ENCODE results near the gene CDK6.

Gene CDK6

GRCh38 chr7:92626281-92626809 is 210.0 kb downstream of the CDK6 start:
- Histone ChIP-seq H3K9me3 (ENCODE audit: control insufficient read depth, insufficient read depth, low read length) (no peaks in the 10 kb centered on the region), H3K27ac (ENCODE audit: low read length) (no peak overlapping the region), H3K4me3 (ENCODE audit: low read length) (no peak overlapping the region), H3K4me1 (ENCODE audit: control insufficient read depth, insufficient read depth, low read length) (no peaks in the 10 kb centered on the region), H3K27me3 (ENCODE audit: control insufficient read depth, insufficient read depth, low read length) (no peaks in the 10 kb centered on the region), H3K36me3 (ENCODE audit: control insufficient read depth, insufficient read depth, low read length) (no peaks in the 10 kb centered on the region)
- WGBS (ENCODE audit: insufficient coverage, insufficient read length): no CpG with 5 or more reads among the region's 4 CpGs
- DNase-seq (ENCODE audit: low read depth, low spot score): no peak

GRCh38 chr7:92625617-92626016 is 210.8 kb downstream of the CDK6 start:
- H3K9me3 ChIP-seq (ENCODE audit: control insufficient read depth, insufficient read depth, low read length): no peaks in the 10 kb centered on the region
- no peaks in the 10 kb centered on the region for H3K27me3 ChIP-seq (ENCODE audit: control insufficient read depth, insufficient read depth, low read length)
- no peak for DNase-seq (ENCODE audit: low read depth, low spot score)
- no peak overlapping the region for H3K4me3 ChIP-seq (ENCODE audit: low read length)
- no peak overlapping the region for H3K27ac ChIP-seq (ENCODE audit: low read length)
- H3K36me3 ChIP-seq (ENCODE audit: control insufficient read depth, insufficient read depth, low read length): no peaks in the 10 kb centered on the region
- H3K4me1 ChIP-seq (ENCODE audit: control insufficient read depth, insufficient read depth, low read length): 0 out of 2 replicates have a peak, but pooled peaks cover 2% of the 10 kb centered on the region

GRCh38 chr7:92624298-92624996 is 211.9 kb downstream of the CDK6 start:
- whole genome bisulfite sequencing (ENCODE audit: insufficient coverage, insufficient read length): no CpG with 5 or more reads among the region's 2 CpGs

GRCh38 chr7:92623544-92623943 is 212.8 kb downstream of the CDK6 start:
- no peak overlapping the region for H3K27ac ChIP-seq (ENCODE audit: low read length)
- DNase-seq (ENCODE audit: low read depth, low spot score): no peak
- H3K27me3 ChIP-seq (ENCODE audit: control insufficient read depth, insufficient read depth, low read length): no peaks in the 10 kb centered on the region
- H3K4me3 ChIP-seq (ENCODE audit: low read length): no peak overlapping the region
- H3K4me1 ChIP-seq (ENCODE audit: control insufficient read depth, insufficient read depth, low read length): 0 out of 2 replicates have a peak, but pooled peaks cover 2% of the 10 kb centered on the region
- no peaks in the 10 kb centered on the region for H3K9me3 ChIP-seq (ENCODE audit: control insufficient read depth, insufficient read depth, low read length)
- no CpG with 5 or more reads among the region's 1 CpG for WGBS (ENCODE audit: insufficient coverage, insufficient read length)
- no peaks in the 10 kb centered on the region for H3K36me3 ChIP-seq (ENCODE audit: control insufficient read depth, insufficient read depth, low read length)

More at GRCh38 chr7:92624298-92624996, 211.9 kb downstream of the CDK6 start:
- Histone ChIP-seq H3K4me1 (ENCODE audit: control insufficient read depth, insufficient read depth, low read length) (0 out of 2 replicates have a peak, but pooled peaks cover 2% of the 10 kb centered on the region), H3K9me3 (ENCODE audit: control insufficient read depth, insufficient read depth, low read length) (no peaks in the 10 kb centered on the region), H3K36me3 (ENCODE audit: control insufficient read depth, insufficient read depth, low read length) (no peaks in the 10 kb centered on the region), H3K27ac (ENCODE audit: low read length) (no peak overlapping the region), H3K27me3 (ENCODE audit: control insufficient read depth, insufficient read depth, low read length) (no peaks in the 10 kb centered on the region), H3K4me3 (ENCODE audit: low read length) (no peak overlapping the region)
- no peak for DNase-seq (ENCODE audit: low read depth, low spot score)

GRCh38 chr7:92622685-92623084 is 213.7 kb downstream of the CDK6 start:
- Histone ChIP-seq H3K27me3 (ENCODE audit: control insufficient read depth, insufficient read depth, low read length) (no peaks in the 10 kb centered on the region), H3K4me3 (ENCODE audit: low read length) (no peak overlapping the region), H3K4me1 (ENCODE audit: control insufficient read depth, insufficient read depth, low read length) (0 out of 2 replicates have a peak, but pooled peaks cover 2% of the 10 kb centered on the region), H3K36me3 (ENCODE audit: control insufficient read depth, insufficient read depth, low read length) (no peaks in the 10 kb centered on the region), H3K27ac (ENCODE audit: low read length) (no peak overlapping the region), H3K9me3 (ENCODE audit: control insufficient read depth, insufficient read depth, low read length) (no peaks in the 10 kb centered on the region)
- no peak for DNase-seq (ENCODE audit: low read depth, low spot score)
- no CpG with 5 or more reads among the region's 3 CpGs for WGBS (ENCODE audit: insufficient coverage, insufficient read length)

GRCh38 chr7:92622030-92622429 is 214.3 kb downstream of the CDK6 start:
- Histone ChIP-seq H3K4me3 (ENCODE audit: low read length) (no peak overlapping the region), H3K27ac (ENCODE audit: low read length) (no peak overlapping the region), H3K27me3 (ENCODE audit: control insufficient read depth, insufficient read depth, low read length) (no peaks in the 10 kb centered on the region), H3K9me3 (ENCODE audit: control insufficient read depth, insufficient read depth, low read length) (no peaks in the 10 kb centered on the region), H3K36me3 (ENCODE audit: control insufficient read depth, insufficient read depth, low read length) (no peaks in the 10 kb centered on the region), H3K4me1 (ENCODE audit: control insufficient read depth, insufficient read depth, low read length) (0 out of 2 replicates have a peak, but pooled peaks cover 2% of the 10 kb centered on the region)
- no peak for DNase-seq (ENCODE audit: low read depth, low spot score)
- no CpG with 5 or more reads among the region's 2 CpGs for WGBS (ENCODE audit: insufficient coverage, insufficient read length)

- H3K27ac ChIP-seq (ENCODE audit: low read length): no peak overlapping the region
- H3K9me3 ChIP-seq (ENCODE audit: control insufficient read depth, insufficient read depth, low read length): no peaks in the 10 kb centered on the region
- no peak overlapping the region for H3K4me3 ChIP-seq (ENCODE audit: low read length)
- H3K27me3 ChIP-seq (ENCODE audit: control insufficient read depth, insufficient read depth, low read length): no peaks in the 10 kb centered on the region
- no peak for DNase-seq (ENCODE audit: low read depth, low spot score)
- WGBS (ENCODE audit: insufficient coverage, insufficient read length): no CpG with 5 or more reads among the region's 2 CpGs
- H3K36me3 ChIP-seq (ENCODE audit: control insufficient read depth, insufficient read depth, low read length): no peaks in the 10 kb centered on the region
- 0 out of 2 replicates have a peak, but pooled peaks cover 2% of the 10 kb centered on the region for H3K4me1 ChIP-seq (ENCODE audit: control insufficient read depth, insufficient read depth, low read length)
Measured at GRCh38 chr7:92621561-92622023, 214.8 kb downstream of the CDK6 start.

- Histone ChIP-seq H3K27ac (ENCODE audit: low read length) (no peak overlapping the region), H3K27me3 (ENCODE audit: control insufficient read depth, insufficient read depth, low read length) (no peaks in the 10 kb centered on the region), H3K36me3 (ENCODE audit: control insufficient read depth, insufficient read depth, low read length) (no peaks in the 10 kb centered on the region), H3K4me1 (ENCODE audit: control insufficient read depth, insufficient read depth, low read length) (0 out of 2 replicates have a peak, but pooled peaks cover 2% of the 10 kb centered on the region), H3K4me3 (ENCODE audit: low read length) (no peak overlapping the region), H3K9me3 (ENCODE audit: control insufficient read depth, insufficient read depth, low read length) (no peaks in the 10 kb centered on the region)
- no CpG with 5 or more reads among the region's 3 CpGs for WGBS (ENCODE audit: insufficient coverage, insufficient read length)
- DNase-seq (ENCODE audit: low read depth, low spot score): no peak
Measured at GRCh38 chr7:92621026-92621540, 215.3 kb downstream of the CDK6 start.

GRCh38 chr7:92615861-92616260 is 220.5 kb downstream of the CDK6 start:
- no peaks in the 10 kb centered on the region; the same call in 1 of the 2 replicates for H3K27me3 ChIP-seq (ENCODE audit: control insufficient read depth, insufficient read depth, low read length)
- no CpG with 5 or more reads among the region's 1 CpG for WGBS (ENCODE audit: insufficient coverage, insufficient read length)
- no peaks in the 10 kb centered on the region for H3K4me1 ChIP-seq (ENCODE audit: control insufficient read depth, insufficient read depth, low read length)
- H3K4me3 ChIP-seq (ENCODE audit: low read length): no peak overlapping the region
- H3K36me3 ChIP-seq (ENCODE audit: control insufficient read depth, insufficient read depth, low read length): no peaks in the 10 kb centered on the region
- no peaks in the 10 kb centered on the region for H3K9me3 ChIP-seq (ENCODE audit: control insufficient read depth, insufficient read depth, low read length)
- no peak for DNase-seq (ENCODE audit: low read depth, low spot score)
- H3K27ac ChIP-seq (ENCODE audit: low read length): no peak overlapping the region

GRCh38 chr7:92614660-92615174 is 221.7 kb downstream of the CDK6 start:
- H3K4me3 ChIP-seq (ENCODE audit: low read length): no peak overlapping the region
- no peak overlapping the region for H3K27ac ChIP-seq (ENCODE audit: low read length)
- DNase-seq (ENCODE audit: low read depth, low spot score): no peak
- H3K27me3 ChIP-seq (ENCODE audit: control insufficient read depth, insufficient read depth, low read length): no peaks in the 10 kb centered on the region; the same call in 1 of the 2 replicates
- H3K36me3 ChIP-seq (ENCODE audit: control insufficient read depth, insufficient read depth, low read length): no peaks in the 10 kb centered on the region
- no peaks in the 10 kb centered on the region for H3K9me3 ChIP-seq (ENCODE audit: control insufficient read depth, insufficient read depth, low read length)
- H3K4me1 ChIP-seq (ENCODE audit: control insufficient read depth, insufficient read depth, low read length): no peaks in the 10 kb centered on the region
- WGBS (ENCODE audit: insufficient coverage, insufficient read length): no CpG with 5 or more reads among the region's 5 CpGs
